Activated naive CD4-positive, alpha-beta T cell treated with anti-CD3 and anti-CD28 coated beads, Interleukin-2, amount 10 ng/mL, durations not matched to agents 7 days and 5 days (primary cell): ENCODE measurements around the gene EFHD1.

Experiments used
- CTCF ChIA-PET: fragments of 350-600 bp; sonication (Branson Sonifier 250); formaldehyde crosslinking; loops from one replicate; lab custom pipeline; 2021; ENCODE audit warnings: antibody characterized with exemption; lab: Charles Lee
- DNase-seq: peaks from one replicate; pipeline ENCODE4 v3.0.0-alpha.2; 2020
- H3K27ac Mint-ChIP-seq: one replicate; pipeline ENCODE4 v1.8.0; 2021; ENCODE audit warnings: mild to moderate bottlenecking, moderate library complexity, mixed read lengths
- H3K27me3 Mint-ChIP-seq: one replicate; pipeline ENCODE4 v1.8.0; 2021; ENCODE audit warnings: mild to moderate bottlenecking, mixed read lengths
- H3K36me3 Mint-ChIP-seq: one replicate; pipeline ENCODE4 v1.8.0; 2021; ENCODE audit warnings: mixed read lengths
- H3K4me1 Mint-ChIP-seq: one replicate; pipeline ENCODE4 v1.8.0; 2021; ENCODE audit warnings: mixed read lengths
- H3K4me3 Mint-ChIP-seq: one replicate; pipeline ENCODE4 v1.8.0; 2021; ENCODE audit warnings: mild to moderate bottlenecking, moderate library complexity, mixed read lengths
- H3K9me3 Mint-ChIP-seq: one replicate; pipeline ENCODE4 v1.8.0; 2021; ENCODE audit warnings: mixed read lengths

The EFHD1 gene

DNA sequence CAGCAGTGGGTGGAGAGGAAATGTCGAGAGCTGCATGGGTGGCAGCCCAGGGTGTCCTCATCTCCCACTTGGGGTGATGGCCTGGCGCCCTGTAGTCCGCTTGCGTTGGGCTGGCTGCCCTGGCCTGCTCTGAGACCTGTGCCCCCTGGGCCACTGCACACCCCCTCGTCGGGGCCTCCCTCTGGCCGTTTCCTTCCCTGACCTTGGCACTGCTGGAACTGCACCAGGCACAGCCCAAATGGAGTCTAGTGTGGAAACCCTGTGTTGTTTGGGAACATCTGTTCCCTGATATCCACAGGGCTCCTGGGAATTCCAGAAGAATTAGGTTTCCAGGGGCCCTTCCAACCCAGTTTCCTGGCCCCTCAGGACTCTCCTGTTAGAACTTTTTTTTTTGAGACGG is 13.9 kb downstream of the EFHD1 start:
- H3K4me1 Mint-ChIP-seq = no peaks in the 10 kb centered on the region
- CTCF ChIA-PET = no interaction called here

GRCh38 chr2:232649033-232649432 is 15.6 kb downstream of the EFHD1 start:
- Mint-ChIP-seq H3K27ac (no peak overlapping the region), H3K4me3 (no peak overlapping the region)
- CTCF ChIA-PET = no interaction called here

More for the DNA sequence above, 13.9 kb downstream of the EFHD1 start:
- Mint-ChIP-seq H3K36me3 (no peaks in the 10 kb centered on the region), H3K9me3 (no peaks in the 10 kb centered on the region), H3K4me3 (no peak overlapping the region), H3K27ac (no peak overlapping the region), H3K27me3 (peaks cover 38% of the 10 kb centered on the region)
- no peak for DNase-seq

GRCh38 chr2:232652505-232652851 is 19.1 kb downstream of the EFHD1 start:
- no peak overlapping the region for H3K27ac Mint-ChIP-seq
- DNase-seq = no peak
- no peak overlapping the region for H3K4me3 Mint-ChIP-seq
- peaks cover 27% of the 10 kb centered on the region for H3K27me3 Mint-ChIP-seq
- CTCF ChIA-PET = no interaction called here
- H3K4me1 Mint-ChIP-seq = no peaks in the 10 kb centered on the region
- H3K9me3 Mint-ChIP-seq = no peaks in the 10 kb centered on the region
- H3K36me3 Mint-ChIP-seq = no peaks in the 10 kb centered on the region

More at GRCh38 chr2:232649033-232649432, 15.6 kb downstream of the EFHD1 start:
- H3K9me3 Mint-ChIP-seq = no peaks in the 10 kb centered on the region
- peaks cover 30% of the 10 kb centered on the region for H3K27me3 Mint-ChIP-seq
- DNase-seq = no peak
- H3K4me1 Mint-ChIP-seq = no peaks in the 10 kb centered on the region
- no peaks in the 10 kb centered on the region for H3K36me3 Mint-ChIP-seq

DNA sequence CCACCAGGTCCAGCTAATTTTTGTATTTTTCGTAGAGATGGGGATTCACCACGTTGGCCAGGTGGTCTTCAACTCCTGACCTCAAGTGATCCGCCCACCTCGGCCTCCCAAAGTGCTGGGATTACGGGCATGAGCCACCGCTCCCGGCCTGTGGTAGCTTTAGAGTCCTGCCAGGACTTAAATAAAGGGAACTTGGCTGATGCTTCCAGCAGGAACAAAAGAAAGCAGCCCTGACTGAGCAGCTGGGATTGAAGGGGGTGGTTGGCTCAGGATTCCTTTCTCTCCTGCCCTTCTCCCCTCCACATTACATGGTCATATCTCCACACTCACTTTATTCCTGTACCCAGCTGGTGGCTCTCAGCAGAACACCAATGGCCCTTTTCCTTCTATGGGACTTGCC is 20.0 kb downstream of the EFHD1 start:
- Mint-ChIP-seq H3K27me3 (peaks cover 27% of the 10 kb centered on the region), H3K27ac (no peak overlapping the region), H3K4me1 (no peaks in the 10 kb centered on the region), H3K36me3 (no peaks in the 10 kb centered on the region), H3K9me3 (no peaks in the 10 kb centered on the region), H3K4me3 (no peak overlapping the region)
- DNase-seq = no peak
- CTCF ChIA-PET = interaction anchor here (0.6 kb wide), 1 partner anchor 723 kb away, joined by 3 read pairs; no protein-coding TSS in a partner anchor

- Mint-ChIP-seq H3K9me3 (no peaks in the 10 kb centered on the region), H3K36me3 (no peaks in the 10 kb centered on the region), H3K4me1 (no peaks in the 10 kb centered on the region), H3K4me3 (no peak overlapping the region), H3K27me3 (peaks cover 16% of the 10 kb centered on the region), H3K27ac (no peak overlapping the region)
- CTCF ChIA-PET = no interaction called here
- DNase-seq = no peak
Measured at GRCh38 chr2:232655392-232655791, 22.0 kb downstream of the EFHD1 start.

GRCh38 chr2:232658217-232658785 is 24.9 kb downstream of the EFHD1 start:
- Mint-ChIP-seq H3K27ac (no peak overlapping the region), H3K9me3 (no peaks in the 10 kb centered on the region), H3K27me3 (peaks cover 19% of the 10 kb centered on the region), H3K4me3 (no peak overlapping the region), H3K4me1 (no peaks in the 10 kb centered on the region), H3K36me3 (no peaks in the 10 kb centered on the region)
- DNase-seq = no peak
- CTCF ChIA-PET = interaction anchor here (1.0 kb wide), 1 partner anchor 48 kb away, joined by 3 read pairs; no protein-coding TSS in a partner anchor

DNA sequence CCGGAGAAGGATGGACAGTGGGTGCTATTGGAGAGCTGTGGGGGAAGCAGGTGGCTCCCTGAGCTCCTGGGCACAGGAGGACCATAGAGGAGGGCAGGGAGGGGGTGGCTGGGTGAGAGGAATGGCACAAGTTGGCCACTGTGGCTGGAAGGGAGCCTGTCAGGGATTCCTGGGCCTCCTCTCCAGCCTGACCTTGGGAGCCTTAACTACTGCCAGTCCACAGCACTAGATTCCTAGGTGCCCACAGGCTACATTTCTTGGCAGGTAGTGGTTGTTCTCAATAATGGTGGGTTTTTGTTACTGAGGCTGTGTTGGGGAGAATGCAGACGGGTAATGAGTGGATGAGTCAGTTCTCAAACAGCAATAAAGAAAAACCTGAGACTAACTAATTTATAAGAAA is 26.0 kb downstream of the EFHD1 start:
- no peak overlapping the region for H3K27ac Mint-ChIP-seq
- no peak overlapping the region for H3K4me3 Mint-ChIP-seq
- no peaks in the 10 kb centered on the region for H3K36me3 Mint-ChIP-seq
- H3K9me3 Mint-ChIP-seq = no peaks in the 10 kb centered on the region
- H3K27me3 Mint-ChIP-seq = peaks cover 15% of the 10 kb centered on the region
- CTCF ChIA-PET = interaction anchor here (1.0 kb wide), 1 partner anchor 49 kb away, joined by 3 read pairs; no protein-coding TSS in a partner anchor
- DNase-seq = no peak
- no peaks in the 10 kb centered on the region for H3K4me1 Mint-ChIP-seq

DNA sequence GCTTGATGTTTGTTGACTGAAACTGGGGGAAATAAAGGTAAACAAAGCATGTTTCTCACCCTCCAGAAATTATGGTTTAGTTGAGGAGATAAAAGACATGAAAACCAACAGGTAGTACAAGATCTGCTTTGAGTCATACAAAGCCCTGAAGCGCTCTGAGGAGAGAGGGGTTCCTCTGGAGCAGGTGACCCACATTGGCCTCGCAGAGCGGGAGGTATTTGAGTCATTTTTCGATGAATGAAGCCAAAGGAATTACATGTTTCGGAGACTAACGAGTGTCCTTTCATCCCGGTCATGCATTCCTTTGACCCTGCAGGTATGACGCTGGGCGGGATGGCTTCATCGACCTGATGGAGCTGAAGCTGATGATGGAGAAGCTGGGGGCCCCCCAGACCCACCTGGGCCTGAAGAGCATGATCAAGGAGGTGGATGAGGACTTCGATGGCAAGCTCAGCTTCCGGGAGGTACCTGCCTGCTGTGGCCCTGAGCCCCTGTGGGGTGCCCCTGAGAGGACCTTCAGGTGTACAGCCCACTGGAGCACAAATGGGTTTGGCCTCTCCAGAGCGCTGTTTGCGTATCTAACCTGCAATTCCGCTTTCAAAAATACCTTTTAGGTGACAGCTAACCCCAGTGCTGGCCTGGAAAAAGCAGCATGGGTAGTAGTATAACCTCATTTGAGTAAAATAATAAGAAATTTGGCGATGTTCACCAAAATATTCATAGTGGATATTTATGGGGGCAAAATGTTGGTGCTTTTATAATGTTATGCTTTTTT is 29.3 kb downstream of the EFHD1 start:
- DNase-seq = no peak
- H3K9me3 Mint-ChIP-seq = no peaks in the 10 kb centered on the region
- H3K36me3 Mint-ChIP-seq = no peaks in the 10 kb centered on the region
- H3K27ac Mint-ChIP-seq = no peak overlapping the region
- peaks cover 21% of the 10 kb centered on the region for H3K27me3 Mint-ChIP-seq
- H3K4me3 Mint-ChIP-seq = no peak overlapping the region
- H3K4me1 Mint-ChIP-seq = no peaks in the 10 kb centered on the region
- CTCF ChIA-PET = no interaction called here

GRCh38 chr2:232666051-232666805 is 32.8 kb downstream of the EFHD1 start:
- DNase-seq = no peak
- Mint-ChIP-seq H3K4me3 (no peak overlapping the region), H3K27me3 (peaks cover 32% of the 10 kb centered on the region), H3K9me3 (no peaks in the 10 kb centered on the region), H3K36me3 (no peaks in the 10 kb centered on the region), H3K4me1 (no peaks in the 10 kb centered on the region), H3K27ac (no peak overlapping the region)
- CTCF ChIA-PET = no interaction called here

- Mint-ChIP-seq H3K36me3 (no peaks in the 10 kb centered on the region), H3K4me3 (no peak overlapping the region), H3K9me3 (no peaks in the 10 kb centered on the region), H3K4me1 (no peaks in the 10 kb centered on the region), H3K27ac (no peak overlapping the region), H3K27me3 (peaks cover 34% of the 10 kb centered on the region)
- CTCF ChIA-PET = no interaction called here
- no peak for DNase-seq
Measured at GRCh38 chr2:232667989-232668583, 34.7 kb downstream of the EFHD1 start.

- Mint-ChIP-seq H3K27ac (no peak overlapping the region), H3K36me3 (no peaks in the 10 kb centered on the region), H3K9me3 (no peaks in the 10 kb centered on the region), H3K4me1 (no peaks in the 10 kb centered on the region), H3K27me3 (peaks cover 42% of the 10 kb centered on the region), H3K4me3 (no peak overlapping the region)
- no peak for DNase-seq
- CTCF ChIA-PET = no interaction called here
Measured at GRCh38 chr2:232668805-232669444, 35.5 kb downstream of the EFHD1 start.

DNA sequence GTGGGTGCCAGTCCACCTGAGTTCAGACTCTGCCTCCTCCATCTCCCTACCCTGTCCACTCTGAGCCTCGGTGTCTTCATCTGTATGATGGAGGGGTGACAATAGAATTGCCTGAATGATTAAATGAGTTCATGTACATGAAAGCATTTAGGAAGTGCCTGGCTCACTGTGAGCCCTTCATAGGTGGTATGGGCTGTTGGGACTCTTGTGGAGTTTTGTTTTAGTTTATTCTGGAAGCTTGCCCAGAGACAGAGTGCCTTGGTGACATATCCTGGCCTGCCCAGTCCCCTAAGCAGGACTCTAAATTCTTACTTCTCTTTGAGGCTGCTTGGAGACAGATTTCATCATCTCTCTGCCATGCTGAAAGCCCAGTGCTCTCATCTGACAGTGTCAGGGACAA is 39.2 kb downstream of the EFHD1 start:
- Mint-ChIP-seq H3K4me3 (no peak overlapping the region), H3K36me3 (no peaks in the 10 kb centered on the region), H3K27me3 (peaks cover 40% of the 10 kb centered on the region), H3K4me1 (peaks cover 9% of the 10 kb centered on the region), H3K27ac (no peak overlapping the region), H3K9me3 (no peaks in the 10 kb centered on the region)
- DNase-seq = no peak
- CTCF ChIA-PET = no interaction called here

DNA sequence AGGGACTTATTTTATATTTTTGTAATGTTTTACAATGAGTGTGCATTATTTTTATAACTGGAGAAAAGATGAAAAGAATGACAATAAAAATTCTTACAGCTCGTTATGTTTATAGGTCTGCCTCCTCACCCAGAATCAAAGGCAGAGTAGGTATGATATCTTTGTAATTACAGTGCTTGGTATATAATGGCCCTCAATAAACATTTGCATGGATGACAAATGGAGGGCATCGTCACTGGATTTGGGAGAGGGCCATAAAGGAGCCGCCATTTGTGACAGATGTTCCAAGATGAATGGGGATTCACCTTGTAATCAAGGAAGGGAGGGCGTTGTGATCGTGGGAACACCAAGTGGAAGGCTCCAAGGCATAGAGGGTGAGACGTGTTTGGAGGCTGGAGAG is 41.1 kb downstream of the EFHD1 start:
- H3K27me3 Mint-ChIP-seq = peaks cover 36% of the 10 kb centered on the region
- no peak for DNase-seq
- H3K4me3 Mint-ChIP-seq = no peak overlapping the region
- peaks cover 9% of the 10 kb centered on the region for H3K4me1 Mint-ChIP-seq
- no peaks in the 10 kb centered on the region for H3K36me3 Mint-ChIP-seq
- no peaks in the 10 kb centered on the region for H3K9me3 Mint-ChIP-seq
- no peak overlapping the region for H3K27ac Mint-ChIP-seq
- CTCF ChIA-PET = no interaction called here

DNA sequence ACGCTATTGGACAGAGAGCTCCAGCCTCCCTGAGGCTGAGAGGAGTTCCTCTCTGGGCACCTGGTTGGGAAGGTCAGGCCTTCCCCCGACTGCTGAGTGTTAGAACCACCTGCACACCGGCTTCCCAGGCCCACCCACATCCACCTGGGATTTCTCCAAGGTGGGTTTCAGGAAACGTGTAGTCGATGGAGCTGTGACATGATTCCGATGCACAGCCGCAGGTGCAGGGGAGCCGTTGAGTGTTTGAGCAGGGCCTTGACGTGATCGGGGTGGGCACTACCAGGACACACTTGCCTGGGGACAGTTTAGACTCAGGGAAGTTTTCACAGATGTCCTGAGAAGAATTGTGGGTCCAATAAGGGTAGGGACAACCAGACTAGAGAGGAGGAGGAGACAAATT is 42.0 kb downstream of the EFHD1 start:
- Mint-ChIP-seq H3K4me1 (peaks cover 9% of the 10 kb centered on the region), H3K36me3 (no peaks in the 10 kb centered on the region), H3K4me3 (no peak overlapping the region), H3K9me3 (no peaks in the 10 kb centered on the region), H3K27ac (no peak overlapping the region), H3K27me3 (peaks cover 34% of the 10 kb centered on the region)
- no peak for DNase-seq
- CTCF ChIA-PET = no interaction called here
